ENCODE data around the gene UBE2O.

UBE2O gene

GRCh38 chr17:76385892-76386786, 66.8 kb downstream of the UBE2O start:
- DNase-seq: peak; percentile 83

DNA sequence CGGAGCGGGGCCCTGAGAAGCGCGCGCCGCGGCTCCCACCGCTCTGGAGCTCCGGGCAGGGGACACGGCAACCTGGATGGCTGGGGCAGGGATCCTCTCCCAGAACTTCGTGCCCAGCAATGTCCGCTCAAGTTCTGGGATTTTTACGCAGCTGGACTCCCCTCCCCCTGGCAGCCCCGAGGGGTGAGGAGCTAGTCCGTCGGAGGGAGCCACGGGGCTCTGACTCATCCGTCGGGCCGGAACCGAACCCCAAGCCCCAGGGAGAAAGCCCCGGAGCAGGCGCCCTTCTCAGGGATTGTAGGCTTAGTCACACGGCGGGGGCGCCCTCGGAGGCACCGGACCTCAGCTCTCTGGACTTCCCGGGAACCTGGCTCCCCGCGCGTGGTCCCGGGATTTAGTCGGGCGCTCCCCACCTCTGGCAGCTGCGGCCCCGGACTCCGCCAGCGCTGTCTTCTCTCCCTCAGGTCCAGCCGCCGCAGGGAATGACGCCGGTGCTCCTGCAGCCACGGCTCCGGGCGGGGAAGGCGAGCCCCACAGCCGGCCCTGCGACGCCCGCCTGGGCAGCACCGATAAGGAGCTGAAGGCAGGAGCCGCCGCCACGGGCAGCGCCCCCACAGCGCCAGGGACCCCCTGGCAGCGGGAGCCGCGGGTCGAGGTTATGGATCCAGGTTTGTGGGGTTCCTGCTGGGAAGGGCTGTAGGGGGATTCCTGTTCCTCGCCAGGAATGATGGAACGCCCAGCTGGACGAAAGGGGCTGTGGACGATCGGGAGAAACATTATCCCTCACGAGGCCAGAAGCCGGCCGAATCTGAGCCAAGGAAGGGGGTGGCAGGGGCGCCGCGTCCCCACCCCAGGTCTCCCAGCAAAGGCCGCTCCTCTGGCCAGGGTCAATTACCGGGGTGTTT, 67.7 kb downstream of the UBE2O start:
- peak; percentile 74 for DNase-seq

GRCh38 chr17:76384222-76384986, 68.5 kb downstream of the UBE2O start, which contains the start of gene SPHK1:
SPHK1 (plus strand) TSS chr17:76384609; CDS start chr17:76385645, 1,036 bp downstream.
- DNase-seq: peak; percentile 89

GRCh38 chr17:76383546-76384221, 69.3 kb downstream of the UBE2O start:
- peak; percentile 71 for DNase-seq

DNA sequence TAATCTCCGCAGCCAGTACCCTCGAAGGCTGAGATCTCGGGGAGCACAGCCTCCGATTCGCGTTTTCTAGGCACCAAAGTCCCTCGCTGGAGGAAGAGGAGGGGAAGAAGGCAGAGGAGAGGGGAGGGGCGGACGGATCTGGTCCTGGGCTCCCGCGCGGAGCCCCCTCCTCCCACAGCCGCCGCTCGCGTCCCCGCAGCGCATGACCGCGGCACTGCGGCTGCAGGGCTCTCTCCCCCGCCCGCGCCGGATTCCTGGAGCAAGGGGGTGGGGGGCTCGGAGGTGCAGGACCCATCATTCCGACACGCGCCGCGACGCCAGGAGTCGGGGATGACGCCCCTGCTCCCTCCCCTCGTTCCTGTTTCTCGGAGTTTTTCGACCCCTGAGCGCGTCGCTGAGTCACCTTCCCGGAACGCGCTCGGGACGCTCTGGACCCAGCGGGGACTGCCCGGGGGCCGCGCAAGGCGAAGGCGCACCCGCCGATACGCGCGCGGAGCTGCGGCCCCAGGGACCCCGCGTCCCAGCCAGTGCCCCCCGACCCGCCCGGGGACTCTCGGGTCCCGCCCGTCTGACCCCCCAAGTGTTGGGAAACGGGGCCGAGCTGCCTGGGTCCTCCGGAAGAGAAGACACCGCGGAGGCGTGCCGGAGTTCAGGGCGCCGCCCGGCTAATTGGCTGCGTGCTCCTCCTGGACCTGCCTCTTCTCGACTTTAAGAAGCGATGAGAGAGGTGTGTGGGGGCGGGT, 70.0 kb downstream of the UBE2O start:
- DNase-seq: peak; percentile 91

DNA sequence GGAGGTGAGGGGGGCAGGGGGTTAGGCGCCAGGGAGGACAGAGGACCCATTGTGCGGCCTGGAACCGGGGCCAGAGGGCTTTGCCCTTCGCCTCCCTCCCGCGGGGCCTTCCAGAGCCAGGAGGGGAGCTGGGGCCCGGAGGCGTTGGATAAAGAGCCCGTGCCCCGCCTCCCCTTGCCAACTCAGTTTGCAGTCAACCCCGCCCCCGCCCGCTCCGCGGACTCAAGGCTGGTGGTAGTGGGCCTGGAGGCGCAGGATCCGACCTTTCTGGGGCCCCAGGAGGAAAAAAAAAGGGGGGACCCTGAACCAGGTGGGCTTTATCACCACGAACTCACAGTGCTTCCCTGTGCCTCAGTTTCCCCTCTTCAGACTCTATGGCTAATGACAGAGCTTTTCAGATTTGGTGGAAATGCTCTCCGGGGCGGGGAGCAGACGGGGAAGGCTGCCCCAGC, 70.6 kb downstream of the UBE2O start:
- DNase-seq: peak; percentile 72

GRCh38 chr17:76381633-76382350, 71.2 kb downstream of the UBE2O start:
- DNase-seq: no peak

DNA sequence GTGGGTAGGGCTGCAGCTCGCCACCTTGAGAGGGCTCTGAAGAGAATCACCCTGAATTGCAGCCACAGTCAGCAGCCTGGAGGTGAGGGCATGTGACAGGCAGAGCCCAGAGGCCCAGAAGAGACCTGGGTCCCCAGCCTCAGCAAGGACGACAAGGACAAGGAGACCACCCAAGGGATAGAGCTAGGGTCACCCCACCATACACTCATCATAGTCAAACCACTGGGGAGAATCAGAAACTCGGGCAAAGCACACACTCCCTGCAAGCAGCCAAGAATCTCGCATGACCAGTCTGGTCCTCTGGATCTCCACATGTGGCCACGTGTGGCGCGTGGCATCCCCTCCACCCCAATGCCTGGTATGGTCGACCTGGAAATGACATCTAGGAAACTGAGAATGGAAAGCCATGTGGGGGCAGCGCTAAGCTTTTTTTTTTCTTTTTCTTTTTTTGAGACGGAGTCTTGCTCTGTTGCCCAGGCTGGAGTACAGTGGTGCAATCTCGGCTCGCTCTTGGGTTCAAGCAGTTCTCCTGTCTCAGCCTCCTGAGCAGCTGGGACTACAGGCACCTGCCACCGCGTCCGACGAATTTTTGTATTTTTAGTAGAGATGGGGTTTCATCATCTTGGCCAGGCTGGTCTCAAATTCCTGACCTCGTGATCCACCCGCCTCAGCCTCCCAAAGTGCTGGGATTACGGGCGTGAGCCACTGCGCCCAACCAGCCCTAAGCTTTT, 73.1 kb downstream of the UBE2O start:
- DNase-seq: no peak

DNA sequence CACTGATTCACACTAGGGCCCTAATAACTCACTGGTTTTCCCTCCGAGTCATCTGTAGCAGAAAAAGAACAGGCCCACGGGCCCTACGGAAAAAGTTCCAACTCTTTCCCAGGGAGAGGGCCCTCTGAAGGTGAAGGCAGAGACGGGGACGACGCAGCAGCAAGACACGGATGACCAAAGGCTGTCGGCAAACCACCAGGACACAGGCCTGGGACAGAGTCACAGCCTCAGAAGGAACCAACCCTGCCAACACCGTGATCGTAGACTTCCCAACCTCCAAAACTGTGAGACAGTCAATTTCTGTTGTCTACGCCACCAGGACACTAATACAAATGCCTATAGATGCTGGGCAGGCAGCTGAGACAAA, 73.7 kb downstream of the UBE2O start:
- no peak for DNase-seq

DNA sequence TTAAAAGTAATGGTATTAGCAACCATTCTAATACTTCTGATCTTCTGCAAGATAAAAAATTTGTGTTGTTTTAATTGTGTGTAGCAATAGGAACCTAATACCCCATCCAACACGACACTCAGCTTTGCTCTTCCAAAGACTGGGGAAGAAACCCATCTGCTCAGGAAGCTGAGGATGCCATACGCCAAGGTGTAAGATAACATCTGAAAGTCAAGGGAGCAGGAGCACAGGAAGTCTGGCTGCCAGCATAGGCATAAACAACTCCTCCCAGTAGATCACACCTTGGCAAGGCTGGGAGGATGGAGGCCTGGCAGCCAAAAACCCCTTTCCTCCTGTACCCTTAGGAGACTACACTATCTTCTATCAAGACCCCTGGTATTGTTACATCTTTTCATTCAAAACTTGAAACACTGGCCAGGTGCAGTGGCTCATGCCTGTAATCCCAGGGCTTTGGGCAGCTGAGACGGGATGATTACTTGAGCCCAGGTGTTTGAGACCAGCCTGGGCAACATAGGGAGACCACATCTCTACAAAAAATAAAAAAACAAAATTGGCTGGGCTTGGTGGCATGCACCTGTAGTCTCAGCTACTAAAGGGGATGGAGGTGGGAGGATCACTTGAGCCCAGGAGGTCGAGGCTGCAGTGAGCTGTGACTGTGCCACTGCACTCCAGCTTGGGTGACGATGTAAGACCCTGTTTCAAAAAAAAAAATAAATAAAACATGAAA, 74.2 kb downstream of the UBE2O start:
- DNase-seq: no peak

- DNase-seq: no peak
These were observed 76.4 kb downstream of the UBE2O start for GRCh38 chr17:76376318-76377133.

GRCh38 chr17:76371656-76372628, 81.0 kb downstream of the UBE2O start:
- DNase-seq: peak; percentile 95

DNA sequence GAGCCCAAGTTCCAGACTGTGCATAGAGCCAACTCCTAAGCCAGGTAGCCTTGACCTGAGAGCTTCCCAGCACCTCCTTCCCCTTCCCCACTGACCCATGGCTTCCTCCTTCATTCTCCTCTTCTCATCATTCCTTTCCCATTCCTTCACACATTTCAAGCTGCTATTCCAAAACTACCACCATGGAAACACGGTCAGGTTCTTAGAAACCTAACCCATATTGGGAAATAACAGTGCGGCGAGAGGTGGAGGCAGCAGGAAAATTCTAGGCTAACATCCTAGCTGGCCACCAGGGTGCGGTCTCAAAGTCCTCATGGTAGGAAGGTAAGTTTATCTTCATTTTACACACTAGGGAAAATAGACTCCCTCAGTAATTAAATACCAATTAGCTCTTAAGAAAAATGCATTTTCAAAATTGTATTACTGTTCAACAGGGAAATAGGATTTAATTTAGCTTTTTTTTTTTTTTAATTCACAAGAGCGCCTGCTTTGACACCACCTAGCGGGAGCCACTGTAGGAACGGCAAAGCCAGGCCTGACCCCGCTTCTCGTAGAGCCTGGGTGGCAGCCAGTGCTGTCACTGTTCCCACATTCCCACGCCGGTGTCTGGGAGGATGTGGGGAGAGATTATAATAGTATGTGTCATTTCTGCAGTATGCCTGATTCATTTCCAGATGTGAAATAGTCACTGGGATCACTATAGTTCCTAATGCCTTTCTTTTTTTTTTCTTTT, 82.5 kb downstream of the UBE2O start:
- DNase-seq: peak; percentile 99

- DNase-seq: peak; percentile 42
These were observed 83.1 kb downstream of the UBE2O start for GRCh38 chr17:76369804-76370203.

DNA sequence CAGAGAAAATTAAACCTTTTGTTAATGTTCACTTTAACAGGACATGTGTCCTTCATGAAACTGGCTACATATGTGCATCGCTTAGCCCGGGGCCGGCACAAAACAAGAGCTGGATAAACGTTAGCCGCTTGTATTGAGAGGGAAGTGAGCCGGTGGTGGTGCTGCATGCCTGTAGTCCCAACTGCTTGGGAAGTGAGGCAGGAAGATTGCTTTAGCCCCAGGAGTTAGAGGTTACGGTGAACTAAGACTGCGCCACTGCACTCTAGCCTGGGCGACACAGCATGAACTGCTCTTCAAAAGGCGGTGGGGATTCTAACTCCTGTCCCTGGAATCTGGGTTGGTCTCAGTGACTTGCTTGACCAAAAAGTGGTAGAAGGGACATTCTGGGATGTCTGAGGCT, 83.6 kb downstream of the UBE2O start:
- DNase-seq: peak; percentile 48

GRCh38 chr17:76368545-76368944, 84.4 kb downstream of the UBE2O start:
- DNase-seq: peak; percentile 92
